H4 (cell line): ENCODE data around the gene NGB. TPM values are rescaled to one million over a fixed set of nuclear protein-coding genes. Genes with fewer than 3 reads are reported as not detected.
A peak's percentile ranks its signal among the peaks of the same experiment; 100 is the strongest.
"Not testable (repeated sequence)": the region's sequence is repeated elsewhere in the genome, so short reads cannot be mapped to it uniquely, and the experiment has no call there.

Source experiments
- DNase-seq: peaks from one replicate; pipeline ENCODE4 v3.0.0-alpha.2; 2015; ENCODE audit warnings: low spot score
- total RNA-seq: library from RNA; depleted of rRNA; stranded (reverse); fragments of >200 nt; shearing (Covaris generic); gene quantifications from 2 replicates; pipeline ENCODE4 v1.2.3, GENCODE V29; 2014; rRNA removed

The NGB gene
- total RNA-seq, result not detected in 2 replicates

- DNase-seq, result no peak
These were observed at the start of gene NGB for GRCh38 chr14:77271113-77271710. Gene NGB (minus strand): TSS chr14:77271206. CDS start chr14:77270937, 269 bp downstream.

- DNase-seq, result peak; percentile 91
These were observed 49.4 kb upstream of the NGB start, which contains the start of gene POMT2 for GRCh38 chr14:77320238-77320935. Gene POMT2 (minus strand): TSS chr14:77320883. CDS start chr14:77320681, 202 bp downstream.

GRCh38 chr14:77319422-77319821, 48.4 kb upstream of the NGB start:
- no peak for DNase-seq

GRCh38 chr14:77318756-77319155, 47.8 kb upstream of the NGB start:
- DNase-seq, result not testable (repeated sequence)

GRCh38 chr14:77318006-77318553, 47.1 kb upstream of the NGB start:
- DNase-seq, result no peak

GRCh38 chr14:77316872-77317301, 45.9 kb upstream of the NGB start:
- DNase-seq, result no peak

GRCh38 chr14:77316195-77316505, 45.1 kb upstream of the NGB start:
- no peak for DNase-seq

GRCh38 chr14:77314539-77315457, 43.8 kb upstream of the NGB start:
- DNase-seq, result no peak

GRCh38 chr14:77314043-77314442, 43.0 kb upstream of the NGB start:
- peak; percentile 83 for DNase-seq

- no peak for DNase-seq
These were observed 42.4 kb upstream of the NGB start for GRCh38 chr14:77313371-77313770.

- DNase-seq, result no peak
These were observed 40.2 kb upstream of the NGB start for GRCh38 chr14:77311217-77311616.

- no peak for DNase-seq
These were observed 39.0 kb upstream of the NGB start for GRCh38 chr14:77310026-77310425.

GRCh38 chr14:77309131-77309530, 38.1 kb upstream of the NGB start:
- no peak for DNase-seq

- DNase-seq, result no peak
These were observed 36.0 kb upstream of the NGB start for GRCh38 chr14:77306851-77307496.

- no peak for DNase-seq
These were observed 35.4 kb upstream of the NGB start for GRCh38 chr14:77306416-77306815.

GRCh38 chr14:77305696-77306095, 34.7 kb upstream of the NGB start:
- no peak for DNase-seq

- DNase-seq, result peak; percentile 97
These were observed 32.6 kb upstream of the NGB start for GRCh38 chr14:77303417-77304156.

GRCh38 chr14:77302926-77303325, 31.9 kb upstream of the NGB start:
- peak; percentile 67 for DNase-seq

- DNase-seq, result peak; percentile 70
These were observed 30.1 kb upstream of the NGB start for GRCh38 chr14:77301103-77301502.

GRCh38 chr14:77299771-77300170, 28.8 kb upstream of the NGB start:
- DNase-seq, result no peak

- no peak for DNase-seq
These were observed 25.9 kb upstream of the NGB start for GRCh38 chr14:77296906-77297305.
